ENCODE measurements around the gene TTL. TPM values are rescaled to one million over a fixed set of nuclear protein-coding genes. Genes with fewer than 3 reads are reported as not detected.
"Not testable (repeated sequence)": the region's sequence is repeated elsewhere in the genome, so short reads cannot be mapped to it uniquely, and the experiment has no call there.

TTL gene
- total RNA-seq (10 to 100 TPM; 13.3 to 31.0 (median 14.8) TPM), polyA plus RNA-seq (1 to 10 TPM; 1.1 to 1.3 TPM), total RNA-seq (23.3 reads per million, percentile 54 among the genes with 10 or more reads in this experiment)

GRCh38 chr2:112481528-112482233 lies at the start of gene TTL:
Gene TTL, plus strand, starts transcription at chr2:112482156. Its CDS starts 189 bp downstream, at chr2:112482345.
- H3K36me3 Mint-ChIP-seq, result peaks cover 0 to 11% (median 0%) of the 10 kb centered on the region in 5 donors
- peaks cover 17 to 40% (median 20%) of the 10 kb centered on the region in 7 donors for H3K4me1 Mint-ChIP-seq
- peaks cover 0 to 1% (median 0%) of the 10 kb centered on the region in 11 donors for H3K9me3 Mint-ChIP-seq
- peak within 1 kb of the TSS; percentile 84 for H3K4me3 ChIP-seq (ENCODE audit: low read length)
- intact Hi-C loops (cut with micrococcal nuclease), result loop anchor here (1.0 to 5.0 kb wide), 16 partner anchors 49 to 597 kb away; partner anchors contain the start of genes POLR1B (in 2 of the 2), SLC20A1 (in 2 of the 2), ZC3H6 (in 2 of the 2) and ZC3H8 (in 2 of the 2)
- no peaks in the 10 kb centered on the region for H3K9me3 ChIP-seq (ENCODE audit: control insufficient read depth in 2 of 3, low read length in 3 of 3)
- peaks cover 0 to 5% (median 0%) of the 10 kb centered on the region in 3 experiments for H3K36me3 ChIP-seq (ENCODE audit: control insufficient read depth in 2 of 3, insufficient read depth in 3 of 3, low read length in 3 of 3)
- peaks cover 0 to 4% (median 0%) of the 10 kb centered on the region in 5 donors for H3K27me3 Mint-ChIP-seq
- no peaks in the 10 kb centered on the region for H3K27me3 ChIP-seq (ENCODE audit: control insufficient read depth in 2 of 2, insufficient read depth in 2 of 2, low read length in 2 of 2)
- H3K4me3 Mint-ChIP-seq, result peak within 1 kb of the TSS; percentile 91 to 99 (median 94)
- peak within 1 kb of the TSS; percentile 72 for H3K27ac ChIP-seq (ENCODE audit: low read depth, low read length)
- H3K4me1 ChIP-seq (ENCODE audit: control insufficient read depth in 2 of 2, insufficient read depth in 2 of 2, low read length in 2 of 2), result peaks cover 14 to 16% of the 10 kb centered on the region in 2 donors
- POLR2A ChIA-PET, result interaction anchor here (1.2 to 1.4 kb wide), 3 partner anchors 59 to 163 kb away, joined by 3 to 5 read pairs (median 3); no protein-coding TSS in a partner anchor
- ATAC-seq, result peak; percentile 88
- H3K27ac Mint-ChIP-seq, result peak within 1 kb of the TSS; percentile 81 to 96 (median 92)
- CTCF ChIA-PET, result interaction anchor here (0.6 to 3.4 kb wide), 7 partner anchors 12 to 278 kb away, joined by 3 to 17 read pairs (median 3); partner anchors contain the start of gene CHCHD5
- peak; percentile 68 to 93 (median 75) for DNase-seq

GRCh38 chr2:112432390-112432734 lies 49.6 kb upstream of the TTL start:
- H3K27me3 Mint-ChIP-seq; ATAC-seq; H3K27me3 ChIP-seq (ENCODE audit: control insufficient read depth in 2 of 2, insufficient read depth in 2 of 2, low read length in 2 of 2); H3K36me3 Mint-ChIP-seq; H3K36me3 ChIP-seq (ENCODE audit: control insufficient read depth in 2 of 3, insufficient read depth in 3 of 3, low read length in 3 of 3); H3K4me3 ChIP-seq (ENCODE audit: low read length); H3K9me3 Mint-ChIP-seq; POLR2A ChIA-PET; H3K4me1 ChIP-seq (ENCODE audit: control insufficient read depth in 2 of 2, insufficient read depth in 2 of 2, low read length in 2 of 2); H3K9me3 ChIP-seq (ENCODE audit: control insufficient read depth in 2 of 3, low read length in 3 of 3): not testable (repeated sequence)
- peak in 1 of 9 donors; percentile 24 for DNase-seq
- H3K27ac ChIP-seq (ENCODE audit: low read depth, low read length), result peak overlapping the region; percentile 69
- intact Hi-C loops (cut with micrococcal nuclease), result loop anchor here in 1 of 2 donors (2.0 to 5.0 kb wide), 2 partner anchors 50 to 174 kb away; partner anchors contain the start of gene TTL
- CTCF ChIA-PET, result interaction anchor here (0.6 kb wide), 1 partner anchor 107 kb away, joined by 3 read pairs; no protein-coding TSS in a partner anchor
- Mint-ChIP-seq H3K4me1 (peaks cover 7 to 30% (median 22%) of the 10 kb centered on the region in 7 donors), H3K27ac (peak overlapping the region in 8 of 9 donors; percentile 32 to 88 (median 72)), H3K4me3 (peak overlapping the region; percentile 69 to 89 (median 83))

- not testable (repeated sequence) for H3K36me3 ChIP-seq (ENCODE audit: control insufficient read depth in 2 of 3, insufficient read depth in 3 of 3, low read length in 3 of 3); H3K27me3 Mint-ChIP-seq; H3K4me1 ChIP-seq (ENCODE audit: control insufficient read depth in 2 of 2, insufficient read depth in 2 of 2, low read length in 2 of 2); H3K9me3 Mint-ChIP-seq; H3K36me3 Mint-ChIP-seq; ATAC-seq; H3K9me3 ChIP-seq (ENCODE audit: control insufficient read depth in 2 of 3, low read length in 3 of 3); H3K27me3 ChIP-seq (ENCODE audit: control insufficient read depth in 2 of 2, insufficient read depth in 2 of 2, low read length in 2 of 2)
- H3K27ac Mint-ChIP-seq, result peak overlapping the region in 8 of 9 donors; percentile 6 to 88 (median 72)
- ChIA-PET POLR2A (interaction anchor here (1.0 kb wide), 1 partner anchor 310 kb away, joined by 3 read pairs; no protein-coding TSS in a partner anchor), CTCF (interaction anchor here (0.7 kb wide), 2 partner anchors 174 to 339 kb away, joined by 3 to 5 read pairs; no protein-coding TSS in a partner anchor)
- H3K27ac ChIP-seq (ENCODE audit: low read depth, low read length), result peak overlapping the region; percentile 69
- intact Hi-C loops (cut with micrococcal nuclease), result loop anchor here in 1 of 2 donors (2.0 to 5.0 kb wide), 2 partner anchors 49 to 174 kb away; partner anchors contain the start of gene TTL
- peak in 6 of 9 donors; percentile 20 to 58 (median 46) for DNase-seq
- peak overlapping the region; percentile 20 for H3K4me3 ChIP-seq (ENCODE audit: low read length)
- peaks cover 7 to 30% (median 22%) of the 10 kb centered on the region in 7 donors for H3K4me1 Mint-ChIP-seq
- H3K4me3 Mint-ChIP-seq, result peak overlapping the region; percentile 69 to 89 (median 83)
Observed at GRCh38 chr2:112432735-112433479, 49.0 kb upstream of the TTL start.

GRCh38 chr2:112433480-112433879 lies 48.5 kb upstream of the TTL start, which contains the start of gene RGPD8:
Gene RGPD8, minus strand, starts transcription at chr2:112433645. Its CDS starts 192 bp downstream, at chr2:112433453.
- intact Hi-C loops (cut with micrococcal nuclease), result loop anchor here in 1 of 2 donors (2.0 to 5.0 kb wide), 2 partner anchors 49 to 175 kb away; partner anchors contain the start of gene TTL
- ATAC-seq (peak; percentile 100), DNase-seq (peak; percentile 85 to 93 (median 90))
- Mint-ChIP-seq H3K4me3 (peak within 1 kb of the TSS; percentile 69 to 89 (median 83)), H3K27me3 (peaks cover 0 to 11% (median 5%) of the 10 kb centered on the region in 5 donors), H3K27ac (peak within 1 kb of the TSS; percentile 6 to 88 (median 84)), H3K4me1 (peaks cover 7 to 30% (median 22%) of the 10 kb centered on the region in 7 donors)
- ChIA-PET POLR2A (interaction anchor here (1.0 kb wide), 1 partner anchor 311 kb away, joined by 3 read pairs; no protein-coding TSS in a partner anchor), CTCF (interaction anchor here (0.7 kb wide), 2 partner anchors 174 to 339 kb away, joined by 3 to 5 read pairs; no protein-coding TSS in a partner anchor)
- not testable (repeated sequence) for H3K9me3 ChIP-seq (ENCODE audit: control insufficient read depth in 2 of 3, low read length in 3 of 3); H3K4me1 ChIP-seq (ENCODE audit: control insufficient read depth in 2 of 2, insufficient read depth in 2 of 2, low read length in 2 of 2); H3K36me3 ChIP-seq (ENCODE audit: control insufficient read depth in 2 of 3, insufficient read depth in 3 of 3, low read length in 3 of 3); H3K36me3 Mint-ChIP-seq; H3K9me3 Mint-ChIP-seq; H3K27me3 ChIP-seq (ENCODE audit: control insufficient read depth in 2 of 2, insufficient read depth in 2 of 2, low read length in 2 of 2)
- peak within 1 kb of the TSS; percentile 69 for H3K27ac ChIP-seq (ENCODE audit: low read depth, low read length)
- H3K4me3 ChIP-seq (ENCODE audit: low read length), result peak within 1 kb of the TSS; percentile 20

GRCh38 chr2:112433932-112434730 lies 47.8 kb upstream of the TTL start:
- no peaks in the 10 kb centered on the region for H3K9me3 ChIP-seq (ENCODE audit: control insufficient read depth in 2 of 3, low read length in 3 of 3)
- Mint-ChIP-seq H3K9me3 (no peaks in the 10 kb centered on the region), H3K27me3 (peaks cover 0 to 13% (median 6%) of the 10 kb centered on the region in 5 donors), H3K27ac (peak overlapping the region in 4 of 9 donors; percentile 6 to 84 (median 63)), H3K36me3 (peaks cover 0 to 3% (median 0%) of the 10 kb centered on the region in 5 donors), H3K4me3 (peak overlapping the region in 4 of 10 donors; percentile 15 to 81 (median 60)), H3K4me1 (peaks cover 7 to 30% (median 22%) of the 10 kb centered on the region in 7 donors)
- DNase-seq (peak in 1 of 9 donors; percentile 3), ATAC-seq (no peak)
- POLR2A ChIA-PET, result interaction anchor here (1.0 kb wide), 2 partner anchors 175 to 312 kb away, joined by 3 read pairs; no protein-coding TSS in a partner anchor
- H3K27me3 ChIP-seq (ENCODE audit: control insufficient read depth in 2 of 2, insufficient read depth in 2 of 2, low read length in 2 of 2), result no peaks in the 10 kb centered on the region
- H3K27ac ChIP-seq (ENCODE audit: low read depth, low read length), result no peak overlapping the region
- no peaks in the 10 kb centered on the region for H3K4me1 ChIP-seq (ENCODE audit: control insufficient read depth in 2 of 2, insufficient read depth in 2 of 2, low read length in 2 of 2)
- H3K4me3 ChIP-seq (ENCODE audit: low read length), result no peak overlapping the region
- CTCF ChIA-PET, result no interaction called here
- no peaks in the 10 kb centered on the region for H3K36me3 ChIP-seq (ENCODE audit: control insufficient read depth in 2 of 3, insufficient read depth in 3 of 3, low read length in 3 of 3)
- intact Hi-C loops (cut with micrococcal nuclease), result loop anchor here in 1 of 2 donors (2.0 to 5.0 kb wide), 2 partner anchors 48 to 175 kb away; partner anchors contain the start of gene TTL

Measured in naive thymus-derived CD4-positive, alpha-beta T cell (primary cell).